Stomach (tissue), 4 donors: ENCODE results near the gene FOLR1.

Experiments used
- EP300 ChIP-seq: sonication (generic); formaldehyde crosslinking; IDR thresholded peaks from one replicate; pipeline ENCODE4 v1.6.1; 2017; ENCODE audit warnings: antibody characterized with exemption
- POLR2A ChIP-seq, 4 donors: fragments of 450-650 bp; IDR thresholded peaks; one replicate each; pipeline ENCODE4 v1.6.1; 2016; ENCODE audit warnings: antibody characterized with exemption in 4 of 4, control low read depth in 2 of 4, mild to moderate bottlenecking in 1 of 4, moderate library complexity in 1 of 4
- POLR2AphosphoS5 ChIP-seq, 3 donors: sonication (generic); formaldehyde crosslinking; IDR thresholded peaks; one replicate each; pipeline ENCODE4 v1.6.1; 2016; ENCODE audit warnings: antibody characterized with exemption in 3 of 3
- TF ChIP-seq, protein P1 (sequence below), 7 experiments: fragments of 450-650 bp in 4 of 7; fragments of 200-600 bp in 3 of 7; sonication (generic) in 3 of 7; IDR thresholded peaks; one replicate each; pipeline ENCODE4 v1.5.1; 2016 to 2019; ENCODE audit warnings: antibody characterized with exemption in 7 of 7, control low read depth in 2 of 7, mild to moderate bottlenecking in 1 of 7

DNA sequence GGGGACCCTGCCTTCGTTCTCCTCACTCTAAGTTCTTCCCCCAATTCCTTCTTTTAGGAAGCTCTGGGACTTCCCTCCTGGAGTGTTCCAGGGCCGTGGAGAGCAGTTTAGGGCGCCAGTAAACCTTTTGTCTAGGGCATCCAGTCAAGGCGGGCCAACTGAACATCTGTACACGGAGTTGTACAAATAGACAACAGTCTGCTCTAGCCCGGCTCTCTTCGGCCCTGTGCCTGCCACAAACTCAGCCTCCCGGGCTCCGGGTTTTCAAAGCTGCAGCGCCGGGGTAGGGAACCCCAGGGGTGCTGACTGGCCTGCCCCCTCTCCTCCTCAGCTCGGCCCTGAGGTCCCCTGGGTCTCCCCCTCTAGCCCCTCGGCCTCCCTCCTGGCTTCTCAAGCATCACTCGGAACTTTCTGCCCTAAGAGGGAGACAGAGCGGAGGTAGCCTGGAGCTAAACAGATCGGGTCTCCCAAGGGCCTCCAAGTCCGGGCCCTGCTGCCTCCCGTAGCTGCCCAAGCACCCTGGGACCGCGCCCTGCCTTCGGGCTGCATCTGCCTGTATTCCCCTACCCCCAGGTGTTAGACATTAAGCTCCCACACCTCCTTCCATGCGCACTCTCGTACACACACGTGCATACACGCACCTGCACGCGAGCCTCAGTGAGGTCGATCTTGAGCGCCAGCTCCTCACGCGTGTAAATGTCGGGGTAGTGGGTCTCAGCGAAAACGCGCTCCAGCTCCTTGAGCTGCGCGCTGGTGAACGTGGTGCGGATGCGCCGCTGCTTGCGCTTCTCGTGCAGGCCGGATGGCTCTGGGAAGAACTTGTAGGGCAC is 48.7 kb downstream of the FOLR1 start:
- TF ChIP-seq, protein P1, sequence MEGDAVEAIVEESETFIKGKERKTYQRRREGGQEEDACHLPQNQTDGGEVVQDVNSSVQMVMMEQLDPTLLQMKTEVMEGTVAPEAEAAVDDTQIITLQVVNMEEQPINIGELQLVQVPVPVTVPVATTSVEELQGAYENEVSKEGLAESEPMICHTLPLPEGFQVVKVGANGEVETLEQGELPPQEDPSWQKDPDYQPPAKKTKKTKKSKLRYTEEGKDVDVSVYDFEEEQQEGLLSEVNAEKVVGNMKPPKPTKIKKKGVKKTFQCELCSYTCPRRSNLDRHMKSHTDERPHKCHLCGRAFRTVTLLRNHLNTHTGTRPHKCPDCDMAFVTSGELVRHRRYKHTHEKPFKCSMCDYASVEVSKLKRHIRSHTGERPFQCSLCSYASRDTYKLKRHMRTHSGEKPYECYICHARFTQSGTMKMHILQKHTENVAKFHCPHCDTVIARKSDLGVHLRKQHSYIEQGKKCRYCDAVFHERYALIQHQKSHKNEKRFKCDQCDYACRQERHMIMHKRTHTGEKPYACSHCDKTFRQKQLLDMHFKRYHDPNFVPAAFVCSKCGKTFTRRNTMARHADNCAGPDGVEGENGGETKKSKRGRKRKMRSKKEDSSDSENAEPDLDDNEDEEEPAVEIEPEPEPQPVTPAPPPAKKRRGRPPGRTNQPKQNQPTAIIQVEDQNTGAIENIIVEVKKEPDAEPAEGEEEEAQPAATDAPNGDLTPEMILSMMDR (IDR thresholded peaks at IDR 0.05) = no peak
- TF ChIP-seq POLR2AphosphoS5 (IDR thresholded peaks at IDR 0.05) (no peak), POLR2A (IDR thresholded peaks at IDR 0.05) (no peak), EP300 (no peak)
